ENCODE measurements around the gene ATP8A1. TPM values are rescaled to one million over a fixed set of nuclear protein-coding genes. Genes with fewer than 3 reads are reported as not detected.

The ATP8A1 gene
- total RNA-seq, 4 donors from 2014 or later, result 6.2 to 10.8 (median 7.1) TPM

- H3K4me1 ChIP-seq, result no peaks in the 10 kb centered on the region
- peaks cover 0 to 8% (median 2%) of the 10 kb centered on the region in 4 donors for H3K36me3 ChIP-seq
- no peaks in the 10 kb centered on the region for H3K27me3 ChIP-seq
- WGBS, result 91% methylated on average over 2 of the region's 2 CpGs
- no peaks in the 10 kb centered on the region for H3K9me3 ChIP-seq
- H3K4me3 ChIP-seq, result no peak overlapping the region
- DNase-seq (ENCODE audit: extremely low spot score), result no peak
- intact Hi-C loops (cut with DNase I), result no loop called here
- no peak overlapping the region for H3K27ac ChIP-seq (replicated peaks in 1 of 4)
- TF ChIP-seq EP300 (IDR thresholded peaks at IDR 0.05), result no peak
- TF ChIP-seq CTCF (IDR thresholded peaks at IDR 0.05), result no peak
- no peak for TF ChIP-seq POLR2A (IDR thresholded peaks at IDR 0.05; ENCODE audit: low read depth)
- no peak for TF ChIP-seq POLR2AphosphoS5 (IDR thresholded peaks at IDR 0.05)
Observed at GRCh38 chr4:42588909-42589308, 68.0 kb downstream of the ATP8A1 start.

GRCh38 chr4:42586775-42587174 is 70.1 kb downstream of the ATP8A1 start:
- WGBS, result 70% methylated on average over 1 of the region's 1 CpG
- Histone ChIP-seq H3K27ac (replicated peaks in 1 of 4) (no peak overlapping the region), H3K4me1 (no peaks in the 10 kb centered on the region), H3K36me3 (peaks cover 0 to 9% (median 4%) of the 10 kb centered on the region in 4 donors), H3K4me3 (no peak overlapping the region), H3K27me3 (no peaks in the 10 kb centered on the region), H3K9me3 (no peaks in the 10 kb centered on the region)
- no peak for TF ChIP-seq EP300 (IDR thresholded peaks at IDR 0.05)
- no peak for TF ChIP-seq POLR2AphosphoS5 (IDR thresholded peaks at IDR 0.05)
- no peak for TF ChIP-seq CTCF (IDR thresholded peaks at IDR 0.05)
- no peak for TF ChIP-seq POLR2A (IDR thresholded peaks at IDR 0.05; ENCODE audit: low read depth)
- intact Hi-C loops (cut with DNase I), result no loop called here
- no peak for DNase-seq (ENCODE audit: extremely low spot score)

- Histone ChIP-seq H3K27ac (replicated peaks in 1 of 4) (no peak overlapping the region), H3K9me3 (no peaks in the 10 kb centered on the region), H3K36me3 (peaks cover 0 to 20% (median 6%) of the 10 kb centered on the region in 4 donors), H3K4me1 (no peaks in the 10 kb centered on the region), H3K27me3 (no peaks in the 10 kb centered on the region), H3K4me3 (no peak overlapping the region)
- 70% methylated on average over 3 of the region's 3 CpGs for WGBS
- TF ChIP-seq POLR2AphosphoS5 (IDR thresholded peaks at IDR 0.05) (no peak), EP300 (IDR thresholded peaks at IDR 0.05) (no peak), CTCF (IDR thresholded peaks at IDR 0.05) (no peak), POLR2A (IDR thresholded peaks at IDR 0.05; ENCODE audit: low read depth) (no peak)
- no peak for DNase-seq (ENCODE audit: extremely low spot score)
- intact Hi-C loops (cut with DNase I), result no loop called here
Observed at GRCh38 chr4:42579903-42580302, 77.0 kb downstream of the ATP8A1 start.

GRCh38 chr4:42578187-42578586 is 78.7 kb downstream of the ATP8A1 start:
- intact Hi-C loops (cut with DNase I), result no loop called here
- no peak for DNase-seq (ENCODE audit: extremely low spot score)

More at GRCh38 chr4:42578187-42578586, 78.7 kb downstream of the ATP8A1 start:
- H3K27ac ChIP-seq (replicated peaks in 1 of 4), result no peak overlapping the region
- no peaks in the 10 kb centered on the region for H3K4me1 ChIP-seq
- H3K9me3 ChIP-seq, result no peaks in the 10 kb centered on the region
- no peaks in the 10 kb centered on the region for H3K27me3 ChIP-seq
- H3K4me3 ChIP-seq, result no peak overlapping the region
- TF ChIP-seq CTCF (IDR thresholded peaks at IDR 0.05), result no peak
- no peak for TF ChIP-seq POLR2A (IDR thresholded peaks at IDR 0.05; ENCODE audit: low read depth)
- no peak for TF ChIP-seq EP300 (IDR thresholded peaks at IDR 0.05)
- H3K36me3 ChIP-seq, result peaks cover 0 to 17% (median 6%) of the 10 kb centered on the region in 4 donors
- 85% methylated on average over 3 of the region's 3 CpGs for WGBS

All from esophagus muscularis mucosa (tissue), 4 donors.